ENCODE measurements around the gene UCK2.

Gene UCK2

GRCh38 chr1:165842671-165843129, 15.3 kb downstream of the UCK2 start:
- peaks cover 2% of the 10 kb centered on the region for H3K9me3 Mint-ChIP-seq
- DNase-seq = no peak
- H3K4me1 Mint-ChIP-seq (ENCODE audit: low read depth) = peaks cover 51% of the 10 kb centered on the region
- no peaks in the 10 kb centered on the region for H3K27me3 Mint-ChIP-seq
- peaks cover 14% of the 10 kb centered on the region for H3K36me3 Mint-ChIP-seq (ENCODE audit: low read depth)
- H3K4me3 Mint-ChIP-seq = no peak overlapping the region
- H3K27ac Mint-ChIP-seq = peak overlapping the region; percentile 82

- H3K27me3 Mint-ChIP-seq = no peaks in the 10 kb centered on the region
- H3K27ac Mint-ChIP-seq = no peak overlapping the region
- H3K4me3 Mint-ChIP-seq = no peak overlapping the region
- no peak for DNase-seq
- H3K4me1 Mint-ChIP-seq (ENCODE audit: low read depth) = peaks cover 49% of the 10 kb centered on the region
- peaks cover 2% of the 10 kb centered on the region for H3K9me3 Mint-ChIP-seq
- peaks cover 11% of the 10 kb centered on the region for H3K36me3 Mint-ChIP-seq (ENCODE audit: low read depth)
These were observed 15.9 kb downstream of the UCK2 start for GRCh38 chr1:165843304-165843703.

GRCh38 chr1:165844114-165844798, 16.8 kb downstream of the UCK2 start:
- H3K36me3 Mint-ChIP-seq (ENCODE audit: low read depth) = peaks cover 15% of the 10 kb centered on the region
- DNase-seq = no peak
- H3K27me3 Mint-ChIP-seq = no peaks in the 10 kb centered on the region
- H3K4me3 Mint-ChIP-seq = no peak overlapping the region
- no peak overlapping the region for H3K27ac Mint-ChIP-seq
- peaks cover 2% of the 10 kb centered on the region for H3K9me3 Mint-ChIP-seq
- peaks cover 50% of the 10 kb centered on the region for H3K4me1 Mint-ChIP-seq (ENCODE audit: low read depth)

GRCh38 chr1:165844933-165845332, 17.5 kb downstream of the UCK2 start:
- DNase-seq = no peak
- Mint-ChIP-seq H3K27ac (no peak overlapping the region), H3K9me3 (peaks cover 2% of the 10 kb centered on the region), H3K27me3 (no peaks in the 10 kb centered on the region), H3K4me3 (no peak overlapping the region), H3K36me3 (ENCODE audit: low read depth) (peaks cover 16% of the 10 kb centered on the region), H3K4me1 (ENCODE audit: low read depth) (peaks cover 56% of the 10 kb centered on the region)

DNA sequence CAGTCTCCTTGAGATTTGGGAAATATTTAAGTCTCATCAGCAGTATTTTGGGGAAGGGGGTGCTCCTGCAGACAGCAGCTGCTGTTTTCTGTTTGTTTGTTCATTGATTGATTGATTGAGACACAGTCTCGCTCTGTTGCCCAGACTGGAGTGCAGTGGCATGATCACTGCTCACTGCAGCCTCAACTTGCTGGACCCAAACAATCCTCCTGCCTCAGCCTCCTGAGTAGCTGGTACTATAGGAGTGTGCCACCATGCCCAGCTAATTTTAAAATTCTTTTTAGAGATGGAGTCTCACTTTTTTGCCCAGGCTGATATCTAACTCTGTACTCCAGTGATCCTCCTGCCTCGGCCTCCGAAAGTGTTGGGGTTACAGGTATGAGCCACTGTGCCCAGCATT, 18.2 kb downstream of the UCK2 start:
- H3K4me1 Mint-ChIP-seq (ENCODE audit: low read depth) = peaks cover 53% of the 10 kb centered on the region
- no peak overlapping the region for H3K27ac Mint-ChIP-seq
- DNase-seq = no peak
- H3K27me3 Mint-ChIP-seq = no peaks in the 10 kb centered on the region
- H3K36me3 Mint-ChIP-seq (ENCODE audit: low read depth) = peaks cover 16% of the 10 kb centered on the region
- no peak overlapping the region for H3K4me3 Mint-ChIP-seq
- H3K9me3 Mint-ChIP-seq = peaks cover 2% of the 10 kb centered on the region

GRCh38 chr1:165845992-165846748, 18.8 kb downstream of the UCK2 start:
- Mint-ChIP-seq H3K27ac (no peak overlapping the region), H3K4me3 (no peak overlapping the region), H3K36me3 (ENCODE audit: low read depth) (peaks cover 16% of the 10 kb centered on the region), H3K9me3 (peaks cover 2% of the 10 kb centered on the region), H3K4me1 (ENCODE audit: low read depth) (peaks cover 54% of the 10 kb centered on the region), H3K27me3 (no peaks in the 10 kb centered on the region)
- no peak for DNase-seq

DNA sequence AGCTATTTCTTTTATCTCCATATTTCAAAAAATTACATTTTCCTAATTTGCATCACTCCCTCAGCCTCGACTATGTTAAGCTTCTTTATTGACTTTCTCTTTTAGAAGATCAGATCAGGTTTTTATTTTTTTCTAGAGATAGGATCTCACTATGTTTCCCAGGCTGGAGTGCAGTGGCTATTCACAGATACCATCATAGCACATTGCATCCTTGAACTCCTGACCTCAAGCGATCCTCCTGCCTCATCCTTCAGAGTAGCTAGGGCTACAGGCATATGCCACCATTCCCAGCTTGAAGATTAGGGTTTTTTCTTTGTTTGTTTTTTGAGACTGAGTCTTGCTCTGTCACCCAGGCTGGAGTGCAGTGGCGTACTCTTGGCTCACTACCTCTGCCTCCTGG, 20.1 kb downstream of the UCK2 start:
- H3K9me3 Mint-ChIP-seq = no peaks in the 10 kb centered on the region
- peaks cover 23% of the 10 kb centered on the region for H3K36me3 Mint-ChIP-seq (ENCODE audit: low read depth)
- H3K27ac Mint-ChIP-seq = no peak overlapping the region
- no peak overlapping the region for H3K4me3 Mint-ChIP-seq
- peaks cover 51% of the 10 kb centered on the region for H3K4me1 Mint-ChIP-seq (ENCODE audit: low read depth)
- no peaks in the 10 kb centered on the region for H3K27me3 Mint-ChIP-seq
- DNase-seq = no peak

DNA sequence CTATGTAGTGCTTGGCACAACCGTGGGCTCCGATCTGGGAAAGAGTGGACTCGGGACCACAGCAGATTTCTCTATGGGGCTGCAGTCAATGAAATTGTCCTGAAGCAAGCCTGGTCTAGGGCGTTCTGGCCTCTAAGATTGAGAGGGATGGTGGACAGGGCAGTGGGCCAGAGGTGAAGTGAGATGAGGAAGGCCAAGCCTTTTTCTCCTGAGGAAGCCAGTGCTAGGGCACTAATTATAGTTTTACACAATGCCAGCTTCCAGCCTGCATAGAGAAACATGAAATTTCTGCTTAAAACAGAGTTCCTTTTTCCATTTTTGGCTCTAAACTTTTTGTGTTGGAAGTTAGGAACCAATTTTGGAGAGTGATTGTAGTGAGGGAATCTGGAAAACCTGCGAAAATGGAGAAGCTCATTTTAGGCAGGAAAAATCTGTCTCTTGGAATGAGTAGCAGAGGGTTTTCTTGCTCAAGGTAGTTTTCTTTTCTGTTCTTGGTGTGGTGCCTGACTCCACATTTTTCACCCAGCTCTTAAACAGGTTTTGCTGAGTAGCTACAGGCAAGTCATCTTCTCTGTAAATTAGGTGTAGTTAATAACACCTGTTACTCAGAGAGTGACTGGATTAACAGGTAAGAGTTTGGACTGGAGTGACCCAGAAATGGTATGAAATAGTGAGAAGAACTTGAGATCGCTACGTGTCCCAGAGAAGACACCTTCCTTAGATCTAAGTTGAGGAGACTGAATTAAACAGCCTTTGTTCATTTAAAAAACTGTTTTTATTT, 22.1 kb downstream of the UCK2 start:
- Mint-ChIP-seq H3K36me3 (ENCODE audit: low read depth) (peaks cover 22% of the 10 kb centered on the region), H3K9me3 (no peaks in the 10 kb centered on the region), H3K4me1 (ENCODE audit: low read depth) (peaks cover 43% of the 10 kb centered on the region), H3K27ac (no peak overlapping the region), H3K27me3 (no peaks in the 10 kb centered on the region), H3K4me3 (no peak overlapping the region)
- DNase-seq = no peak

DNA sequence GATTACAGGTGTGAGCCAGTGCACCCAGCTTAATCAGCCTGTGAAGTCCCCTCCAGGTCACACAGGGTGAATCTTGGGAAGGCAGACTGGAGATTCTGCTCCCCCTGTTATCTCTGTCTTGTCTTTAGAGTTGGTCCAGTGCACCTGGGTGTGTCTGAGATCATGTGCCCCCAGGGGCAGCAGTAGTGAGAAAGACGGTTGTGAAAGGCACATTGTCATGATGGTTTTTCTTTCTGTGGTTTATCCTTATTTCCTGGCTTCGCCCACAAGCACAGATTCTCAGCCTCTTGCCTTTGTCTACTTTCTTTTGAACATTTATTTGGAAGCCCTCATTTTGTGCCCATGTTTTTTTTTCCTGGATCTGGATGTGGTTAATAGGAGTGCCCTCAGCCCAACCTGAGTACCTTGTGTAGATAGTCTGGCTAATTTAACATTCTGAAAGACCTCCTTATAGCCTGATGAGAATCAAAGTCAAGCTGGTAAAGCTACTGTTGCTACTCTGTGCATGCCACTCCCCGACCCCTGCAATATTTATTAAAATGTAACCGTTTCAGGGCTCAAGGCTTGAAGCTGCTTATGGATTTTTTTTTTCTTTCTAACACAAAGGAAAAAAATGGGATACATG, 23.7 kb downstream of the UCK2 start:
- Mint-ChIP-seq H3K4me3 (no peak overlapping the region), H3K4me1 (ENCODE audit: low read depth) (peaks cover 38% of the 10 kb centered on the region), H3K27me3 (no peaks in the 10 kb centered on the region), H3K36me3 (ENCODE audit: low read depth) (peaks cover 22% of the 10 kb centered on the region), H3K9me3 (no peaks in the 10 kb centered on the region), H3K27ac (no peak overlapping the region)
- no peak for DNase-seq

DNA sequence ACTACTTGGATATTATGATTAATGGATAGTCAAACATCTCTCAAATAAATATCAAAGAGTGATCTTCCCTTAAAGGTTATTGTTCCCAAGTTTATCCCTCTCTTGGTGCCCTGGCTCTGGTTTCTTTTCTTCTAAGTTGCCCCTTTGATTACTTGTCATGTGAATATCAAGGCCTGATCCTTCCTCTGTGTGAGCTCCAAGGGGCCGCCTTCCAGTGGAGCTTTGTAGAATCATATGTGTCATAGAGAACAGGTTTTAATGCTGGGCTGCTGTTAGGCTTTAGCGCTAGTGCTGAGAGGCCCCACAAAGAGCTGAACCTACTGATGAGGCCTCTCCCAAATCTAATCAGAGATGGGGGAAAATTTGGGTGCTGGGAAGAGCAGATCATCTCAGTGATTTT, 25.5 kb downstream of the UCK2 start:
- Mint-ChIP-seq H3K36me3 (ENCODE audit: low read depth) (peaks cover 20% of the 10 kb centered on the region), H3K27ac (no peak overlapping the region), H3K4me1 (ENCODE audit: low read depth) (peaks cover 46% of the 10 kb centered on the region), H3K9me3 (no peaks in the 10 kb centered on the region), H3K4me3 (no peak overlapping the region), H3K27me3 (no peaks in the 10 kb centered on the region)
- DNase-seq = no peak

DNA sequence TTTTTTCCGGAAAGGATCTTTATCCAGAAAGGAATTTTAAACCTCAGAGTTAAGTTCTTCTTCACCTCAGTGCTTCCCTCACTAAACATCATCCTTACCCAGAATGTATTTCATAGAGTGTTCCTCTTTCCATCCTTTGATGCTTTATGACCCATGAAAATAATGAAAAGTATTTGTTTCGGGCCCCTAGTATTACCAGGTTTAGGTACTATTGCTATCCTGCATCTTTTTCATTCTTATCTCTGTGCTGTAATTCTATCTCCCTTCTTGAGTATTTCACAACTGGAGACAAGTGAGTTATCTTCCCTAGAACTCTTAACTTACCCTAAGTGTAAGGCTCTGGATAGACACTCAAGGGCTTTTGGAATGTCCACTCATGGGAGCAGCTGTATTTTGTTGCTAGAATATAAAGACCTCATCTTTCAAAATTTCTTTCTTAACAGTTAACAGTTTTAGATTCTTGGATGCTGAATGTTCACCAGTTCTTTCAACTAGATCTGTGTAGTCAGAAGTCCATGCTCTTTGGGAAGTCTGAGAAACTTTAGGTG, 26.2 kb downstream of the UCK2 start:
- Mint-ChIP-seq H3K4me1 (ENCODE audit: low read depth) (peaks cover 43% of the 10 kb centered on the region), H3K27ac (no peak overlapping the region)

GRCh38 chr1:165854101-165854845, 26.9 kb downstream of the UCK2 start:
- Mint-ChIP-seq H3K36me3 (ENCODE audit: low read depth) (peaks cover 11% of the 10 kb centered on the region), H3K27ac (no peak overlapping the region), H3K4me1 (ENCODE audit: low read depth) (peaks cover 40% of the 10 kb centered on the region), H3K4me3 (no peak overlapping the region), H3K9me3 (no peaks in the 10 kb centered on the region), H3K27me3 (no peaks in the 10 kb centered on the region)
- DNase-seq = no peak

More for the DNA sequence above, 26.2 kb downstream of the UCK2 start:
- Mint-ChIP-seq H3K36me3 (ENCODE audit: low read depth) (peaks cover 16% of the 10 kb centered on the region), H3K9me3 (no peaks in the 10 kb centered on the region), H3K27me3 (no peaks in the 10 kb centered on the region), H3K4me3 (no peak overlapping the region)
- DNase-seq = no peak

DNA sequence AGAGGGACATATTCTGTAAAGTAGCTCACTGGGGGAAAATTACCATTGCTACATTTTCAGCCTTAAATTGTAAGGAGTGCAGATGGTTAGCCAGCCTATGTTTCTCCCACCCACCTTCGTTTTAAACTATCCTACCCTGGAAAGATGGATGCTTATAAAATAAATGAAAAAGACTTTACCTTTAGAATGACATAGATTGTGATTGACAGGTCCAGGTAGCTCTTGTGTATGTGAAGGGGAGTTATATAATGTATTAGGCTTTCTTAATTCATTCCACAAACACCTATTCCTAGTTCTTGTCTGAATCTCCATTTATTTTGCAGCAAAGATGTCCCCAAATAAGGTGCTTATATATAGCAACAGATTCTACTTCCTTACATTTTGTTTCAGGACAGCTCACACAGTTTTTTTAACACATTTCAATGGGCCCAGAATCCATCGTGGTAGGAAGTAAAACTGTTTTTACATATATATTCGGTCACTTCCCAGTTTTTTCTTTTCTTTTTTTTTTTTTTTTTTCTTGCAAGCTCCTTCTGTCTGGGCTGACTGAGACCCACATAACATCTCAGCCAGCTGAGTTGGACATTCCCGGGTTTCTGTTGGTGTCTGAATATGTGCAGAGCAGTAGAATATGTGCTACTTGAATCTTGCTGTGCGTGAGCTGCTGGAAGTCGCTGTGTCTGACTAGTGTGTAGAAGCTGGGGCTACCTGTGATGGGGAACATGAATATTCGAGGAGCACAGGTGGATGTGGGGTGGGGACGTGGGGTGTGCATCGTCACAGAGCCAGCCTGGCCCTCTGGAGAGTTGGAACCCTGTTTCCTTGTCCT, 27.8 kb downstream of the UCK2 start:
- Mint-ChIP-seq H3K27me3 (no peaks in the 10 kb centered on the region), H3K4me1 (ENCODE audit: low read depth) (peaks cover 39% of the 10 kb centered on the region), H3K27ac (no peak overlapping the region)

More for the DNA sequence above, 27.8 kb downstream of the UCK2 start:
- H3K9me3 Mint-ChIP-seq = no peaks in the 10 kb centered on the region
- DNase-seq = no peak
- no peak overlapping the region for H3K4me3 Mint-ChIP-seq
- H3K36me3 Mint-ChIP-seq (ENCODE audit: low read depth) = peaks cover 16% of the 10 kb centered on the region
